ENCODE measurements around the gene CERS5. TPM values are rescaled to one million over a fixed set of nuclear protein-coding genes. Genes with fewer than 3 reads are reported as not detected.

Gene CERS5
- total and polyA plus RNA-seq, 4 donors: 6.9 to 16.2 (median 8.2) TPM

GRCh38 chr12:50214018-50214417 lies 46.8 kb upstream of the CERS5 start:
- H3K9ac ChIP-seq (ENCODE audit: low read depth in 1 of 2, low read length in 2 of 2): no peak overlapping the region
- no peaks in the 10 kb centered on the region for H3K9me3 ChIP-seq (ENCODE audit: control insufficient read depth in 4 of 4, low read length in 3 of 4)
- no peak overlapping the region for H3K4me3 ChIP-seq (ENCODE audit: low read depth in 1 of 3, low read length in 3 of 3)
- TF ChIP-seq NR2F2 (IDR thresholded peaks at IDR 0.05): no peak
- DNase-seq (ENCODE audit: low spot score): no peak
- H3K36me3 ChIP-seq (ENCODE audit: control insufficient read depth in 4 of 4, insufficient read depth in 3 of 4, low read depth in 1 of 4, low read length in 3 of 4): peaks cover 0 to 3% (median 0%) of the 10 kb centered on the region in 4 donors
- H3K27me3 ChIP-seq (ENCODE audit: control insufficient read depth in 4 of 4, insufficient read depth in 4 of 4, low read length in 3 of 4): no peaks in the 10 kb centered on the region
- H3K4me1 ChIP-seq (ENCODE audit: control insufficient read depth in 4 of 4, insufficient read depth in 4 of 4, low read length in 3 of 4): peaks cover 0 to 1% (median 0%) of the 10 kb centered on the region in 4 donors
- 64% methylated on average over 1 of the region's 1 CpG for WGBS
- no peak overlapping the region for H3K27ac ChIP-seq (ENCODE audit: low read depth in 1 of 2, low read length in 2 of 2)

- TF ChIP-seq EGR1 (IDR thresholded peaks at IDR 0.05; ENCODE audit: low read depth in 2 of 2): no peak
- Histone ChIP-seq H3K4me3 (ENCODE audit: low read depth in 1 of 3, low read length in 3 of 3) (no peak overlapping the region), H3K4me1 (ENCODE audit: control insufficient read depth in 4 of 4, insufficient read depth in 4 of 4, low read length in 3 of 4) (peaks cover 0 to 1% (median 0%) of the 10 kb centered on the region in 4 donors), H3K36me3 (ENCODE audit: control insufficient read depth in 4 of 4, insufficient read depth in 3 of 4, low read depth in 1 of 4, low read length in 3 of 4) (peaks cover 0 to 3% (median 0%) of the 10 kb centered on the region in 4 donors), H3K27ac (ENCODE audit: low read depth in 1 of 2, low read length in 2 of 2) (no peak overlapping the region), H3K9ac (ENCODE audit: low read depth in 1 of 2, low read length in 2 of 2) (no peak overlapping the region), H3K27me3 (ENCODE audit: control insufficient read depth in 4 of 4, insufficient read depth in 4 of 4, low read length in 3 of 4) (no peaks in the 10 kb centered on the region), H3K9me3 (ENCODE audit: control insufficient read depth in 4 of 4, low read length in 3 of 4) (no peaks in the 10 kb centered on the region)
- no peak for DNase-seq (ENCODE audit: low spot score)
- WGBS: 95% methylated on average over 2 of the region's 2 CpGs
Observed at GRCh38 chr12:50213439-50213838, 46.3 kb upstream of the CERS5 start.

- peak overlapping the region in 1 of 2 donors; percentile 13 for H3K9ac ChIP-seq (ENCODE audit: low read depth in 1 of 2, low read length in 2 of 2)
- H3K9me3 ChIP-seq (ENCODE audit: control insufficient read depth in 4 of 4, low read length in 3 of 4): no peaks in the 10 kb centered on the region
Observed at GRCh38 chr12:50212071-50212467, 44.9 kb upstream of the CERS5 start.

GRCh38 chr12:50211392-50212070 lies 44.4 kb upstream of the CERS5 start:
- Histone ChIP-seq H3K9ac (ENCODE audit: low read depth in 1 of 2, low read length in 2 of 2) (no peak overlapping the region), H3K27ac (ENCODE audit: low read depth in 1 of 2, low read length in 2 of 2) (peak overlapping the region in 1 of 2 donors; percentile 32), H3K27me3 (ENCODE audit: control insufficient read depth in 4 of 4, insufficient read depth in 4 of 4, low read length in 3 of 4) (no peaks in the 10 kb centered on the region), H3K4me1 (ENCODE audit: control insufficient read depth in 4 of 4, insufficient read depth in 4 of 4, low read length in 3 of 4) (peaks cover 0 to 1% (median 0%) of the 10 kb centered on the region in 4 donors), H3K9me3 (ENCODE audit: control insufficient read depth in 4 of 4, low read length in 3 of 4) (no peaks in the 10 kb centered on the region), H3K36me3 (ENCODE audit: control insufficient read depth in 4 of 4, insufficient read depth in 3 of 4, low read depth in 1 of 4, low read length in 3 of 4) (no peaks in the 10 kb centered on the region), H3K4me3 (ENCODE audit: low read depth in 1 of 3, low read length in 3 of 3) (no peak overlapping the region)
- WGBS: 70% methylated on average over 6 of the region's 6 CpGs
- DNase-seq (ENCODE audit: low spot score): no peak
- TF ChIP-seq RXRA (IDR thresholded peaks at IDR 0.05) (peak in 1 of 2 donors; percentile 13), YY1 (IDR thresholded peaks at IDR 0.05) (no peak), ZBTB33 (IDR thresholded peaks at IDR 0.05) (no peak), RAD21 (IDR thresholded peaks at IDR 0.05) (peak; percentile 38 to 59), HNF4G (IDR thresholded peaks at IDR 0.05) (no peak), FOXA2 (IDR thresholded peaks at IDR 0.05) (no peak), NR2F2 (IDR thresholded peaks at IDR 0.05) (peak; percentile 54), SP1 (IDR thresholded peaks at IDR 0.05) (peak; percentile 5), TAF1 (conservative IDR thresholded peaks at IDR 0.05) (no peak)

More at GRCh38 chr12:50212071-50212467, 44.9 kb upstream of the CERS5 start:
- peak overlapping the region; percentile 32 to 34 for H3K27ac ChIP-seq (ENCODE audit: low read depth in 1 of 2, low read length in 2 of 2)
- H3K27me3 ChIP-seq (ENCODE audit: control insufficient read depth in 4 of 4, insufficient read depth in 4 of 4, low read length in 3 of 4): no peaks in the 10 kb centered on the region
- WGBS: 79% methylated on average over 2 of the region's 2 CpGs
- H3K4me3 ChIP-seq (ENCODE audit: low read depth in 1 of 3, low read length in 3 of 3): no peak overlapping the region
- H3K4me1 ChIP-seq (ENCODE audit: control insufficient read depth in 4 of 4, insufficient read depth in 4 of 4, low read length in 3 of 4): peaks cover 0 to 1% (median 0%) of the 10 kb centered on the region in 4 donors
- no peak for DNase-seq (ENCODE audit: low spot score)
- H3K36me3 ChIP-seq (ENCODE audit: control insufficient read depth in 4 of 4, insufficient read depth in 3 of 4, low read depth in 1 of 4, low read length in 3 of 4): no peaks in the 10 kb centered on the region
- TF ChIP-seq GABPA (IDR thresholded peaks at IDR 0.05 in 1 of 2, conservative IDR thresholded peaks at IDR 0.05 in 1 of 2) (peak in 1 of 2 donors; percentile 10), FOXA2 (IDR thresholded peaks at IDR 0.05) (no peak), HNF4G (IDR thresholded peaks at IDR 0.05) (no peak)

Measured in liver (tissue), 9 donors.